SU-DHL-6 (cell line): ENCODE data around the gene TUBB2B.

Experiments
- H2AFZ ChIP-seq: fragments of 200-600 bp; sonication (generic); 2 replicates; pipeline ENCODE4 v1.6.1; 2014; ENCODE audit warnings: low read depth, mild to moderate bottlenecking, moderate library complexity, mixed read lengths, antibody characterized with exemption, low read length; ENCODE audit not compliant: severe bottlenecking
- H3F3A ChIP-seq: fragments of 200-600 bp; shearing (Covaris generic); 2 replicates; pipeline ENCODE4 v1.6.0; 2016; ENCODE audit warnings: antibody characterized with exemption, mild to moderate bottlenecking; ENCODE audit not compliant: insufficient read depth
- H3K27ac ChIP-seq: fragments of 200-600 bp; sonication (generic); 2 replicates; pipeline ENCODE4 v1.5.1; 2016; ENCODE audit warnings: low read depth, mild to moderate bottlenecking, low read length, moderate library complexity, mixed read lengths
- H3K27me3 ChIP-seq: fragments of 200-600 bp; sonication (generic), shearing (Covaris generic); 2 replicates; pipeline ENCODE4 v1.6.0; 2014; ENCODE audit warnings: mild to moderate bottlenecking, low read length
- H3K36me3 ChIP-seq: fragments of 200-600 bp; sonication (generic); 2 replicates; pipeline ENCODE4 v1.6.1; 2014; ENCODE audit warnings: mild to moderate bottlenecking, low read length, mixed read lengths
- H3K4me2 ChIP-seq: fragments of 300-600, 200-600 bp; shearing (Covaris generic), sonication (generic); 2 replicates; pipeline ENCODE4 v1.6.0; 2014; ENCODE audit warnings: low read length, low read depth, mild to moderate bottlenecking; ENCODE audit not compliant: poor library complexity, severe bottlenecking
- H3K4me3 ChIP-seq: fragments of 200-600 bp; sonication (generic); 2 replicates; pipeline ENCODE4 v1.5.1; 2014; ENCODE audit warnings: antibody characterized with exemption, low read length, mild to moderate bottlenecking, mixed read lengths; ENCODE audit not compliant: insufficient read depth, poor library complexity, severe bottlenecking
- H3K79me2 ChIP-seq: fragments of 200-600 bp; sonication (generic); 2 replicates; pipeline ENCODE4 v1.6.1; 2014; ENCODE audit warnings: mild to moderate bottlenecking, low read length, moderate library complexity; ENCODE audit not compliant: insufficient read depth
- H3K9ac ChIP-seq: fragments of 200-600 bp; sonication (generic); 2 replicates; pipeline ENCODE4 v1.7.0; 2014; ENCODE audit warnings: mild to moderate bottlenecking, low read length
- H3K9me2 ChIP-seq: fragments of 200-600 bp; sonication (generic); replicated peaks from 2 replicates; pipeline ENCODE4 v1.6.1; 2014; ENCODE audit warnings: low read length; ENCODE audit not compliant: insufficient read depth
- H3K9me3 ChIP-seq: fragments of 200-600 bp; sonication (generic); 2 replicates; pipeline ENCODE4 v1.6.1; 2014; ENCODE audit warnings: low read length, mixed read lengths; ENCODE audit not compliant: insufficient read depth
- H4K20me1 ChIP-seq: fragments of 200-600 bp; sonication (generic); 2 replicates; pipeline ENCODE4 v1.6.1; 2014; ENCODE audit warnings: low read depth, mild to moderate bottlenecking, antibody characterized with exemption, low read length, moderate library complexity, mixed read lengths
- CTCF ChIP-seq: fragments of 200-600 bp; sonication (generic); IDR thresholded peaks from one replicate; pipeline ENCODE4 v1.5.1; 2017; ENCODE audit warnings: antibody characterized with exemption, mild to moderate bottlenecking, low read length, moderate library complexity; ENCODE audit not compliant: insufficient read depth, poor library complexity, severe bottlenecking
- EZH2phosphoT487 ChIP-seq: fragments of 200-600 bp; sonication (generic), shearing (Covaris generic); conservative IDR thresholded peaks from 2 replicates; pipeline ENCODE4 v1.6.1; 2018; ENCODE audit warnings: mild to moderate bottlenecking, antibody characterized with exemption, low read length, moderate library complexity, mixed read lengths

The TUBB2B gene

GRCh38 chr6:3236005-3236404 lies 8.6 kb upstream of the TUBB2B start:
- Histone ChIP-seq H3F3A (peaks cover 7% of the 10 kb centered on the region; the same call in 1 of the 2 replicates), H3K4me2 (no peak overlapping the region)

GRCh38 chr6:3235486-3235885 lies 8.0 kb upstream of the TUBB2B start:
- no peak overlapping the region for H3K4me2 ChIP-seq
- no peak overlapping the region for H2AFZ ChIP-seq
- H3K79me2 ChIP-seq: no peaks in the 10 kb centered on the region
- no peak for TF ChIP-seq CTCF
- no peak for TF ChIP-seq EZH2phosphoT487
- no peak overlapping the region for H3K4me3 ChIP-seq
- H3K9me2 ChIP-seq: no peaks in the 10 kb centered on the region
- H3K36me3 ChIP-seq: no peaks in the 10 kb centered on the region
- no peaks in the 10 kb centered on the region for H3K9me3 ChIP-seq
- H3K27me3 ChIP-seq: no peaks in the 10 kb centered on the region
- no peaks in the 10 kb centered on the region for H4K20me1 ChIP-seq
- no peak overlapping the region for H3K9ac ChIP-seq
- peaks cover 9% of the 10 kb centered on the region for H3F3A ChIP-seq
- H3K27ac ChIP-seq: no peak overlapping the region

More at GRCh38 chr6:3236005-3236404, 8.6 kb upstream of the TUBB2B start:
- Histone ChIP-seq H3K9me2 (no peaks in the 10 kb centered on the region), H3K27me3 (no peaks in the 10 kb centered on the region), H3K9ac (no peak overlapping the region), H3K79me2 (no peaks in the 10 kb centered on the region), H3K27ac (no peak overlapping the region), H4K20me1 (no peaks in the 10 kb centered on the region), H3K4me3 (no peak overlapping the region), H3K9me3 (no peaks in the 10 kb centered on the region), H2AFZ (no peak overlapping the region), H3K36me3 (no peaks in the 10 kb centered on the region)
- TF ChIP-seq CTCF (no peak), EZH2phosphoT487 (no peak)

GRCh38 chr6:3233904-3234303 lies 6.5 kb upstream of the TUBB2B start:
- TF ChIP-seq EZH2phosphoT487 (no peak), CTCF (no peak)
- no peak overlapping the region for H3K9ac ChIP-seq
- no peaks in the 10 kb centered on the region for H4K20me1 ChIP-seq
- no peaks in the 10 kb centered on the region for H3K36me3 ChIP-seq
- no peaks in the 10 kb centered on the region for H3K79me2 ChIP-seq
- no peak overlapping the region for H3K4me3 ChIP-seq
- H3K9me3 ChIP-seq: no peaks in the 10 kb centered on the region
- peaks cover 15% of the 10 kb centered on the region for H3F3A ChIP-seq
- no peaks in the 10 kb centered on the region for H3K9me2 ChIP-seq
- no peak overlapping the region for H2AFZ ChIP-seq
- H3K27ac ChIP-seq: no peak overlapping the region
- H3K4me2 ChIP-seq: no peak overlapping the region
- no peaks in the 10 kb centered on the region for H3K27me3 ChIP-seq
